GM18867 (cell line): ENCODE data around the gene TIPIN.
"Not testable (repeated sequence)": the region's sequence is repeated elsewhere in the genome, so short reads cannot be mapped to it uniquely, and the experiment has no call there.

Source experiments
- ATAC-seq: cut with Tn5 transposase; IDR thresholded peaks from one replicate; pipeline ENCODE4 v1.9.1; 2021; ENCODE audit warnings: mild to moderate bottlenecking, moderate library complexity; ENCODE audit not compliant: unreplicated experiment

TIPIN gene

GRCh38 chr15:66304425-66304824 is 52.1 kb downstream of the TIPIN start:
- ATAC-seq: not testable (repeated sequence)

GRCh38 chr15:66302489-66303278 is 53.8 kb downstream of the TIPIN start:
- ATAC-seq: no peak

- ATAC-seq: no peak
Observed at GRCh38 chr15:66298803-66299251, 57.7 kb downstream of the TIPIN start.

- no peak for ATAC-seq
Observed at GRCh38 chr15:66296186-66296585, 60.3 kb downstream of the TIPIN start.

GRCh38 chr15:66294932-66295235 is 61.6 kb downstream of the TIPIN start:
- ATAC-seq: no peak

- peak; percentile 21 for ATAC-seq
Observed at GRCh38 chr15:66294157-66294931, 62.1 kb downstream of the TIPIN start.

- ATAC-seq: peak; percentile 64
Observed at GRCh38 chr15:66293419-66294156, 62.9 kb downstream of the TIPIN start, which contains the start of gene DIS3L. TSS of gene DIS3L (plus strand) at chr15:66293568. CDS start at chr15:66293597, 29 bp downstream.

GRCh38 chr15:66292571-66293418 is 63.7 kb downstream of the TIPIN start:
- ATAC-seq: no peak

- no peak for ATAC-seq
Observed at GRCh38 chr15:66291816-66292570, 64.5 kb downstream of the TIPIN start.

GRCh38 chr15:66290518-66290917 is 66.0 kb downstream of the TIPIN start:
- ATAC-seq: no peak

GRCh38 chr15:66290007-66290406 is 66.5 kb downstream of the TIPIN start:
- no peak for ATAC-seq

GRCh38 chr15:66288551-66289185 is 67.8 kb downstream of the TIPIN start:
- ATAC-seq: no peak

- ATAC-seq: no peak
Observed at GRCh38 chr15:66288093-66288492, 68.4 kb downstream of the TIPIN start.

- ATAC-seq: no peak
Observed at GRCh38 chr15:66287461-66288057, 68.9 kb downstream of the TIPIN start.
